SH-SY5Y (cell line): ENCODE data around the gene RNF175.

Source experiments
- GATA2 ChIP-seq: IDR thresholded peaks from 2 replicates; pipeline ENCODE4 v1.6.1; 2011; ENCODE audit warnings: mild to moderate bottlenecking, low read depth, low read length
- GATA3 ChIP-seq: IDR thresholded peaks from 2 replicates; pipeline ENCODE4 v1.6.1; 2011; ENCODE audit warnings: low read depth, mild to moderate bottlenecking, low read length, moderate library complexity

GRCh38 chr4:153663667-153664066 is 96.2 kb downstream of the RNF175 start:
- TF ChIP-seq GATA3 (no peak), GATA2 (no peak)
